ENCODE results near the gene FBXO40. TPM values are rescaled to one million over a fixed set of nuclear protein-coding genes. Genes with fewer than 3 reads are reported as not detected.

FBXO40 gene
- total and polyA plus RNA-seq, 9 of the 15 experiments (the other 6 are each of a cell fraction or from before 2014, with no cell fraction given), result 0.01 to 0.05 (median 0.04) TPM; not detected in 3

- no peak overlapping the region for H3K4me2 ChIP-seq (ENCODE audit: insufficient read depth, low read length)
- DNase-seq (ENCODE audit: extremely low read depth in 1 of 4, low spot score in 3 of 4) (no peak), ATAC-seq (no peak), FAIRE-seq (no peak)
- no peaks in the 10 kb centered on the region for H3K36me3 ChIP-seq (ENCODE audit: control insufficient read depth, insufficient read depth, low read length)
- 6% methylated on average over 3 of the region's 3 CpGs for WGBS (ENCODE audit: insufficient coverage, low coverage, missing lambda C conversion rate)
- no peak overlapping the region for H3K27ac ChIP-seq (ENCODE audit: extremely low read depth, low read depth, low read length)
- H3K9ac ChIP-seq (ENCODE audit: insufficient read depth in 1 of 2, low read depth in 2 of 2, low read length in 2 of 2), result no peak overlapping the region
- TF ChIP-seq, protein P1, sequence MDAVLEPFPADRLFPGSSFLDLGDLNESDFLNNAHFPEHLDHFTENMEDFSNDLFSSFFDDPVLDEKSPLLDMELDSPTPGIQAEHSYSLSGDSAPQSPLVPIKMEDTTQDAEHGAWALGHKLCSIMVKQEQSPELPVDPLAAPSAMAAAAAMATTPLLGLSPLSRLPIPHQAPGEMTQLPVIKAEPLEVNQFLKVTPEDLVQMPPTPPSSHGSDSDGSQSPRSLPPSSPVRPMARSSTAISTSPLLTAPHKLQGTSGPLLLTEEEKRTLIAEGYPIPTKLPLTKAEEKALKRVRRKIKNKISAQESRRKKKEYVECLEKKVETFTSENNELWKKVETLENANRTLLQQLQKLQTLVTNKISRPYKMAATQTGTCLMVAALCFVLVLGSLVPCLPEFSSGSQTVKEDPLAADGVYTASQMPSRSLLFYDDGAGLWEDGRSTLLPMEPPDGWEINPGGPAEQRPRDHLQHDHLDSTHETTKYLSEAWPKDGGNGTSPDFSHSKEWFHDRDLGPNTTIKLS (IDR thresholded peaks at IDR 0.05; ENCODE audit: borderline replicate concordance, low read depth), result no peak
- TF ChIP-seq TSC22D4 (tag; IDR thresholded peaks at IDR 0.05) (no peak), PTBP1 (IDR thresholded peaks at IDR 0.05; ENCODE audit: low read depth, low read length) (no peak), XRCC3 (IDR thresholded peaks at IDR 0.05) (no peak), DLX4 (CRISPR knock-in tag; IDR thresholded peaks at IDR 0.05) (no peak), CREB5 (CRISPR knock-in tag; IDR thresholded peaks at IDR 0.05) (no peak), PCBP2 (IDR thresholded peaks at IDR 0.05; ENCODE audit: low read depth, low read length, poor library complexity, severe bottlenecking) (no peak), ETV6 (IDR thresholded peaks at IDR 0.05; ENCODE audit: borderline replicate concordance in 1 of 2, low read depth in 2 of 2, low read length in 1 of 2) (no peak), ETV6 (CRISPR knock-in tag; IDR thresholded peaks at IDR 0.05; ENCODE audit: borderline replicate concordance) (no peak), KAT8 (IDR thresholded peaks at IDR 0.05; ENCODE audit: low read depth) (no peak), IFI16 (CRISPR knock-in tag; IDR thresholded peaks at IDR 0.05) (no peak), GATAD2B (IDR thresholded peaks at IDR 0.05; ENCODE audit: borderline replicate concordance) (no peak), ASH1L (IDR thresholded peaks at IDR 0.05; ENCODE audit: borderline replicate concordance, low read depth, partially characterized antibody) (no peak), ZFP1 (CRISPR knock-in tag; IDR thresholded peaks at IDR 0.05) (no peak), EWSR1 (IDR thresholded peaks at IDR 0.05; ENCODE audit: borderline replicate concordance, low read depth, partially characterized antibody) (no peak), NFATC3 (IDR thresholded peaks at IDR 0.05) (no peak)
- TF ChIP-seq, protein P2, sequence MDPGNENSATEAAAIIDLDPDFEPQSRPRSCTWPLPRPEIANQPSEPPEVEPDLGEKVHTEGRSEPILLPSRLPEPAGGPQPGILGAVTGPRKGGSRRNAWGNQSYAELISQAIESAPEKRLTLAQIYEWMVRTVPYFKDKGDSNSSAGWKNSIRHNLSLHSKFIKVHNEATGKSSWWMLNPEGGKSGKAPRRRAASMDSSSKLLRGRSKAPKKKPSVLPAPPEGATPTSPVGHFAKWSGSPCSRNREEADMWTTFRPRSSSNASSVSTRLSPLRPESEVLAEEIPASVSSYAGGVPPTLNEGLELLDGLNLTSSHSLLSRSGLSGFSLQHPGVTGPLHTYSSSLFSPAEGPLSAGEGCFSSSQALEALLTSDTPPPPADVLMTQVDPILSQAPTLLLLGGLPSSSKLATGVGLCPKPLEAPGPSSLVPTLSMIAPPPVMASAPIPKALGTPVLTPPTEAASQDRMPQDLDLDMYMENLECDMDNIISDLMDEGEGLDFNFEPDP (CRISPR knock-in tag; IDR thresholded peaks at IDR 0.05), result no peak
- no peak overlapping the region for H2AFZ ChIP-seq (ENCODE audit: low read depth, low read length)
- no peaks in the 10 kb centered on the region for H3K9me1 ChIP-seq (ENCODE audit: control insufficient read depth, insufficient read depth, low read length)
- no TSS peak for BruUV-seq (replicated peaks)
- intact Hi-C loops (cut with micrococcal nuclease), result no loop called here
- in situ Hi-C loops (cut with MboI), result no loop called here
- H4K20me1 ChIP-seq (replicated peaks; ENCODE audit: control insufficient read depth, insufficient read depth, low read length), result no peaks in the 10 kb centered on the region
- ChIA-PET CTCF (ENCODE audit: low intra/inter-chr PET ratio) (no interaction called here), POLR2A (no interaction called here)
- H3K79me2 ChIP-seq (ENCODE audit: control insufficient read depth, insufficient read depth, low read length), result no peaks in the 10 kb centered on the region
- no peaks in the 10 kb centered on the region for H3K4me1 ChIP-seq (replicated peaks in 1 of 2; ENCODE audit: control insufficient read depth in 2 of 2, insufficient read depth in 2 of 2, low read length in 2 of 2)
- no peaks in the 10 kb centered on the region for H3K9me3 ChIP-seq (replicated peaks; ENCODE audit: control insufficient read depth, insufficient read depth, low read depth, low read length)
- H3K27me3 ChIP-seq (ENCODE audit: control insufficient read depth in 2 of 2, insufficient read depth in 2 of 2, low read length in 2 of 2), result peaks cover 4 to 23% of the 10 kb centered on the region in 2 experiments; a peak in 4 of 5 replicates
- H3K4me3 ChIP-seq, result no peak overlapping the region
Measured at GRCh38 chr3:121627622-121628021, 34.4 kb downstream of the FBXO40 start.
